Activated naive CD4-positive, alpha-beta T cell treated with anti-CD3 and anti-CD28 coated beads, Interleukin-2, amount 50 U/mL, for 24 hours (primary cell): ENCODE data around the gene AVPR2.

Experiments used
- H3K27ac Mint-ChIP-seq: one replicate; pipeline ENCODE4 v1.8.0; 2021; ENCODE audit warnings: mild to moderate bottlenecking, mixed read lengths
- H3K27me3 Mint-ChIP-seq: one replicate; pipeline ENCODE4 v1.8.0; 2021; ENCODE audit warnings: mixed read lengths
- H3K36me3 Mint-ChIP-seq: one replicate; pipeline ENCODE4 v1.8.0; 2021; ENCODE audit warnings: mixed read lengths
- H3K4me1 Mint-ChIP-seq: one replicate; pipeline ENCODE4 v1.8.0; 2021; ENCODE audit warnings: mixed read lengths
- H3K4me3 Mint-ChIP-seq: one replicate; pipeline ENCODE4 v1.8.0; 2021; ENCODE audit warnings: mild to moderate bottlenecking, mixed read lengths
- H3K9me3 Mint-ChIP-seq: one replicate; pipeline ENCODE4 v1.8.0; 2021; ENCODE audit warnings: mixed read lengths

AVPR2 gene

GRCh38 chrX:153954558-153955227, 50.2 kb downstream of the AVPR2 start:
- Mint-ChIP-seq H3K27ac (no peak overlapping the region), H3K27me3 (no peaks in the 10 kb centered on the region), H3K4me1 (no peaks in the 10 kb centered on the region), H3K36me3 (no peaks in the 10 kb centered on the region), H3K9me3 (no peaks in the 10 kb centered on the region), H3K4me3 (no peak overlapping the region)

- Mint-ChIP-seq H3K4me3 (no peak overlapping the region), H3K27ac (no peak overlapping the region), H3K4me1 (no peaks in the 10 kb centered on the region), H3K9me3 (no peaks in the 10 kb centered on the region), H3K36me3 (no peaks in the 10 kb centered on the region), H3K27me3 (no peaks in the 10 kb centered on the region)
These were observed 50.8 kb downstream of the AVPR2 start for GRCh38 chrX:153955228-153955732.

DNA sequence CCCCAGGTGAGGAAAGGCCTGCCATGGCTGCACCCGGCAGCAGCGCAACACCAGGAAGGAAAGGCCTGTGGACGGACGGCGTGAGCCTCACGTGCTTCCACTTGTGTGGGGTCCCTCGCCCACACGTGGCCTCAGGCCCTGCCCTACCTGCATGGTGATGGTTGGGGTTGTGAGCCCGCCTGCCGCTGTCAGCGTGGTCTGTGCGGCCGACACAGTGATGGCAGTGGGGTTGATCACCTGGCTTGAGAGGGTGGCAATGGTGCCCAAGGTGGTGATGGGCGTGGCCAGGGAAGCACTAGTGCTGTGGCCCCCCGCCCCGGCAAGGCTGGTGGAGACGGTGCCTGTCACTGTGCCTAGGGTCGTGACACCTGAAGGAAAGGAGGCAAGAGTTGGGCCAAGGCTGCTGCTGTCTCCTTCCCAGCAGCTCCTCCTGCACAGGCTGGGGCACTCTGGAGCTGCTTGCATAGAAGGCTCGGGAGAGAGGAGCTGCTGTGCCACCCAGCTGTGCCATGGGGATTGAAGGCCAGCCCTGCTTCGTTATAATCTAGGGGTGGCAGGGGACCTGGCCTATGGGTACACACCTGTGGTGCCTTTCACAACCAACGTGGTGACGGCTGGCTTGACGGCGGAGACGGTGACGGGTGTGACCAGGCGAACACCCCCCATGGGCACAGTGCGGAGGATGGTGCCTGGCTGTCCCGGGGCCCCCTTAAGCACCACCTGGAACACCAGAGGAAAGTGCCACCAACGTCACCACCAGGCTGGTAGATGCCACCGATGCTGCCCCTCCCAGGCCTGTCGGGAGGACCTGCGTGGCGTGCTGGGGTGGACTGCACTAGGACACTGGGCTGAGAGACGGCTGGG, 51.8 kb downstream of the AVPR2 start:
- Mint-ChIP-seq H3K36me3 (no peaks in the 10 kb centered on the region), H3K4me3 (no peak overlapping the region), H3K27me3 (no peaks in the 10 kb centered on the region), H3K4me1 (no peaks in the 10 kb centered on the region), H3K27ac (no peak overlapping the region), H3K9me3 (no peaks in the 10 kb centered on the region)
